HTR-8/SVneo (cell line): Measurements from ENCODE around the gene POLA2.

ENCODE experiments used
- DNase-seq: peaks from one replicate; pipeline ENCODE4 v3.0.0; 2011; ENCODE audit warnings: low spot score, mixed read lengths; ENCODE audit not compliant: insufficient read length
- FAIRE-seq: peaks from 2 replicates; lab custom pipeline; 2011; peaks lifted over from hg19 to GRCh38; lab: Jason Lieb, UNC

Gene POLA2

GRCh38 chr11:65304110-65304509 is 42.3 kb downstream of the POLA2 start:
- DNase-seq, result no peak
- FAIRE-seq, result no peak

DNA sequence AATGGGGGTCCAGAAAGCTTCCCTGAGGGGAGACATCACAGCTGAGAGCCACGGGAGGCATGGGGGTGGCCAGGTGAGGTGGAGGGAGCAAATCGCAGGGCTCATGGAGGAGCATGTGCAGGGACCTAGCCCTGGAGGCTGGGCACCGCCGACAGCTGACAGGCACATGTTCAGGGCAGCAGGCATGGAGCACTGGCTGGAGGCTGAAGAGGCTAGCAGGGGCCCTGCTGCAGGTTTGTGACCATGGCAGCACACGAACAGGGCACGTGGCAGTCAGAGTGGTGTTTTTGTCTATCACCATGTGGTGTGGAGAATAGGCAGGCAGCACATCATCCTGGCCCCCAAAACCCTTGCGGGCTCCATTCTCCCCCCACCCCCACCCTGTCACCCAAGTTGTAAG is 42.9 kb downstream of the POLA2 start:
- DNase-seq (no peak), FAIRE-seq (no peak)

- no peak for FAIRE-seq
- no peak for DNase-seq
These were observed 43.9 kb downstream of the POLA2 start for GRCh38 chr11:65305501-65306268.

DNA sequence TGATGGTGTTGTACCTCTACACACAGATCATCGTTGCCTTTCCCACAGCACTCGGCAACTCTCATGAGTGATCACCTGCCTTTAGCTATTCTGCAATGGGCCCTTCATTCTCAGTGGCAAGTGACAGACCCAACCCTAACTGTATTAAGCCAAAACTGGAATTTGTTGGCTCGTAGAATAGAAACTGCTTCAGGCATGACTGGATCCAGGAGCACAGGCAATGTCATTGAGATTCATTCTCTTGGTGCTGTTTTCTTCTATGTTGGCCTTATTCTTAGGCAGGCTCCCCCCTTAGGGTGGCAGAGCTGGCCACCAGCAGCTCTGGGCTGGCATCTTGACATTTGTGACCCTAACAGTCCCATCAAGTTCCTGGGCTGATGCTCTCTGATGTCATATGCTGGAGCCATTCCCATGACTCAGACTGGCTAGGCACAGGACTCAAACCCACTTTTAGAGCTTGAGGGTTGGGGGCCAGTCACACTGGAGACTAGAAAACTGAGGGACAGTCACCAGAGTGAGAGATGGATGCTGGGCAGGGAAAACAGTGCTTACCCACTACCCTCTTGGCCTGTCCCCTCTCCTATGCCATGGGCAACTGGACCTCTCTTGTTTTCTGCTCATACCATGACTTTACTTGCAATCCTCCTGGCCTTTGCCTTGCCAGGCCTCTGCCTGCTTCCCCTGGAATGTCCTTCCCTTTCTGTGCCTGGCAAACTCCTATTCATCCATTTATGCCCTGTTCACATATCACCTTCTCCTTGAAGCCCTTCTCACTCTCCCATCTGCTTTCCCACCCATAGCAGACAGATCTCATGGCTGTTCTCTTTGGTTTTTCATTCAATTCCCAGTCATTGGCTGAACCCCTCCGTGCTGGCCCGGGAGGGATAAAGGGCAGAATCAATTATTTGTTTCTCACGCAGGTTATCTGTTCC is 45.8 kb downstream of the POLA2 start:
- FAIRE-seq, result no peak
- DNase-seq, result no peak

DNA sequence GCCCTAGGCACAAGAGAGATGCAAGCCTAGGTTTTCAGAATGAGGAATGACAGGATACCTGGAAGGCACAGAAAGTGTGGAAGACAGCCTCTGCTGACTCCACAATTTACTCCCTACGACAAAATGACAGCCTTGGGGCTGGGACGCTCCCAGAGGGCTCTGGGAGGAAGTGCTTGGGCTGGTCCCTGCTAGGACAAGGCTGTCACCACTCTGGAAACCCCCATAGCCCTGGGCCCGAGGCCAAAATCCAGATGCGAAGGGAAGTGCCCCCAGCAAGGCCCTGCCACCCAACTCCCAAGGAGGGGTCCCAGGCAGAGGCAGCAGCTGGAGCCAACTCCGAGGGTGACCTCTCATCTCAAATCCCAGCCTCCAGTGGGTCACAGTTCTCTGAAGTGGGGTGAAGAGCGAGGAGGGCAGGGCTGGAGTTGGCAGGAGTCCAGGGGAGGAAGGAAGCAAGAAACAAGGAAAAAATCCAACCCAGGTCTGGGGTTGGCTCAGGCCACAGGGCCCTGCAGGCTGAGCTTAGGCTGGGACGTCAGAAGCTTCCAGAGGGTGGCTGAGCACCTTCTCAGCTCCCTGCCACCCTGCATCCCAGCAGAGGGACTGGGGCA is 46.6 kb downstream of the POLA2 start:
- no peak for FAIRE-seq
- no peak for DNase-seq

DNA sequence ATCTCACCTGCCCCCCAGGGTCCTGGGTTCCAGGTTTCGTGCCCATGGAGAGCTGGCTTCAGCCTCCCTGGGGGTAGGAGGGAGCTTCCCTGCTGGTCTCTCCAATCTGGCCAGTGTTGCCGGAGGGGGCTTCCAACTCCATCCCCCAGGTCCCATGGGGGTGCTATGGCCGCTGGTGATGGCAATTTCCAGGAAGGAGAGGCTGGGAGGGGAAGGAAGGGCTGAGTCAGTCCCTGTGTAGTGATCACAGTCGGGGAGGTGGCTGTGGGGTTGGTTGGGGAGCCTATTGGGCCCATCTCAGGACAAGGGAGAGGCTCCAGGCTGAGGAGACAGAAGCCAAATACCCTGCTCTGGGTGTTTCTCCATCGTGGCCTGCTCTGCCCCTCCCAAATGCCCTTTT is 47.2 kb downstream of the POLA2 start:
- DNase-seq (no peak), FAIRE-seq (no peak)

- DNase-seq, result no peak
- no peak for FAIRE-seq
These were observed 48.5 kb downstream of the POLA2 start for GRCh38 chr11:65310215-65310614.

GRCh38 chr11:65310736-65311135 is 49.0 kb downstream of the POLA2 start:
- no peak for DNase-seq
- no peak for FAIRE-seq

- FAIRE-seq, result no peak
These were observed 49.5 kb downstream of the POLA2 start for GRCh38 chr11:65311170-65311678.

GRCh38 chr11:65314501-65315203 is 52.9 kb downstream of the POLA2 start, which contains the start of gene CDC42EP2:
Gene CDC42EP2 (plus strand): TSS chr11:65314866. CDS start chr11:65320899, 6,033 bp downstream.
- FAIRE-seq, result no peak
- DNase-seq, result peak; percentile 78

More at GRCh38 chr11:65311170-65311678, 49.5 kb downstream of the POLA2 start:
- no peak for DNase-seq

DNA sequence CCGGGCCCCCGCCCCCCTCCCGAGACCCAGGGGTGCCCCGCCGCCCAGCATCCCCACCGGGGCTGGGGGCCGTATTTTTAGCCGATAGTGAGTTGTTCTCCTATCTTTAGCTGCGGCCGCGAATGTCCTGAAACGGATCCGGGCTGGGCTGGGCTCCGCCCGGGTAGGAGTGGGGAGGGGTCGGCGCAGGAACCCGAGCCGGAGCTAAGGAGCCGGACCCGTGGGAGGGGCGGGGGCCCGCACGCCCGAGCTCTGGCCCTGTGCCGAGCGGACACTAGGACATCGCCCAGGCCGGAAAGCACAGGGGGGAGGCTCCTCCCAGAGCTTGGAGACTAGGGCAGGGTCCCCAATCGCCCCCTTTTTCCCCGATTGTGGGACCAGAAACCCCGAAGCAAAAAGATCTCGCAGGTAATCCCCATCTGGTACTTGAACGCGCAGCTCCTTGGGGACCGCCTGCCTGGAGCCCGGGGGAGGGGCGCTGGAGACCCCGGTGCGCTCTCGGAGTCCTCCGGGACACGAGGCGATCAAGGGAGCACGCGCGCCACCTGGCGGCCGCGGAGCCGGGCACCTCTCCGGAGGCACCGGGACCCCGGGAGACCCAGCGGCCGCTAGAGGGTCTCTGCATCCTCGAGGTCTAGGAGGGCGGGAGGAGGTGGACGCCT is 53.6 kb downstream of the POLA2 start:
- peak; percentile 75 for DNase-seq
- FAIRE-seq, result no peak

- DNase-seq (no peak), FAIRE-seq (no peak)
These were observed 54.1 kb downstream of the POLA2 start for GRCh38 chr11:65315866-65316226.

- FAIRE-seq, result no peak
- no peak for DNase-seq
These were observed 54.7 kb downstream of the POLA2 start for GRCh38 chr11:65316227-65317024.

GRCh38 chr11:65317025-65317786 is 55.4 kb downstream of the POLA2 start:
- DNase-seq (peak; percentile 54), FAIRE-seq (no peak)

DNA sequence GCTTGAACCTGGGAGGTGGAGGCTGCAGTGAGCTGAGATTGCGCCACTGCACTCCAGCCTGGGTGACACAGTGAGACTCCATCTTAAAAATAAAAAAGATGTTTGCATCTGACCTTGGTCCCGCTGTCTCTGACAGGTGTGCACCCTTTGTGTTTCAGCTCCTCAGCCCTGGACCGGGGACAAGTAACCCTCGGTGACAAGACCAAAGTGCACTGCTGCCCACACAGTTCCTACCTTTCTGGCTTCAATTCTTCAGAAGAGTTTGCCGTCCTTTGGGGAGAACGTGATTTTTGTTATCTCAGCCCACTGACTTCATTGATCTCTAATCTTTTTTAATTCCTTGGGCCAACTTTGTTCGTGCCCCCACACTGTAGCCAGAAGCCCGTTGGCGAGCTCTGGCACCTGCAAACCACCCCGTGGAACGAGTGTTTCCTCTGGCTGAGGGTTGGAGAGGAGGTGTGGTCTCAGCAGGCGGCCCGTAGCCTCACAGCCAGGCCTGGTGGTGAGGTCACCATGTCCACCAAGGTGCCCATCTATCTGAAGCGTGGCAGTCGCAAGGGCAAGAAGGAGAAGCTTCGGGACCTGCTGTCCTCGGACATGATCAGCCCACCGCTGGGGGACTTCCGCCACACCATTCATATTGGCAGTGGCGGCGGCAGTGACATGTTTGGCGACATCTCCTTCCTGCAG is 58.8 kb downstream of the POLA2 start:
- no peak for DNase-seq
- no peak for FAIRE-seq

GRCh38 chr11:65321076-65321475 is 59.3 kb downstream of the POLA2 start:
- DNase-seq (no peak), FAIRE-seq (no peak)

DNA sequence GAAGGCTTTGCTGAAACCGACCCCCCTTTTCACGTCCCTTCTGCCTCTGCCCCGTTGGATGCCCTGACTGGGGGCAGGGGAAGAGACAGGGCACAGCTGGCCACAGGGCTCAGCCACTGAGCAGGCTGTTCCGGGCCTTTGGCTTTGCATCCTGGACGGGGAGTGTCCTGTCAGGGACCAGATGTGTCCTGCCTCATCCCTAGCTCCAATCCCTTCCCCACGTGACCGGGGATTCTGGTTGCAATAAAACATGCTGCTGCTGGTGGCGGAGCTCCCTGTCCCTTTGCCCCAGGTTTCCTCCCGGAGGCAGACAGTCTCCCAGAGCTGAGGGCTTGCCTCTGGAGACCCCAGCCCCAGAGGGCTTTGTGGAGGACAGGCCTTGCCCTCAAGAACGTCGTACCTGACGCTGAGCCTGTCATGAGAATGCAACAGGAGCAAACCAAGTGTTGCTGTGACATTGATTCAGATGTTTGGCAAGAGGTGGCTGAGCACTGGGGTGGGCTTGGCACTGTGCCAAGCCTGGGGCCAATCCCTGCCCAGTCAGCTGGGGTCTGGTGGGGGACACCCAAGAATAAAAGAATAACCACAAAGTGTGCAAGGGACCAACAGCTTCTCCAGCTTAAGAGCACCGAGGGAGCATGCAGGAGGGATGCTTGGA is 60.2 kb downstream of the POLA2 start:
- no peak for FAIRE-seq
- DNase-seq, result no peak
